Anterior cingulate cortex (tissue), 58 donors: Measurements from ENCODE around the gene AGPS.
A peak's percentile ranks its signal among the peaks of the same experiment; 100 is the strongest.

ENCODE experiments used
- DNase-seq, 58 donors: peaks; one replicate each; lab custom pipeline; 2025; lab: John Stamatoyannopoulos, UW

Gene AGPS

DNA sequence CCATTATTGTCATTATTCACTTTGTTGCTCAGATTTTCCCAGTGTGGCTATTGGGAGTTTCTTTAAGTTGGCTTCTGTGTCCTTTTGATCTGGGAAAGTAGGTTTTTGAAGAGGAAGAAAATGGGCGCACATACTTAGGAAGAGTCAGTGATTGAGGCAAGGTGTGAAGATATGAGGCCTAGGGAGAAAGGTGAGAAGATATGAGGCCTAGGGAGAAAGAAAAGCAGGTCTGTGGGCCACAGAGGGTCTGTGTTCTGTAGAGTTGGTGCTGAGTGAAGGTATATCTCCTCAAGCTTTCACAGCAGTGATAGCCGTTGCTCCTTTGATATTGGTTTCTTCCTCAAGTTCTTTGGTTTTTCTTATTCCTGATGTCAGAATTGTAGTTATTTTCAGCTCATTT, 126.2 kb downstream of the AGPS start:
- no peak for DNase-seq

DNA sequence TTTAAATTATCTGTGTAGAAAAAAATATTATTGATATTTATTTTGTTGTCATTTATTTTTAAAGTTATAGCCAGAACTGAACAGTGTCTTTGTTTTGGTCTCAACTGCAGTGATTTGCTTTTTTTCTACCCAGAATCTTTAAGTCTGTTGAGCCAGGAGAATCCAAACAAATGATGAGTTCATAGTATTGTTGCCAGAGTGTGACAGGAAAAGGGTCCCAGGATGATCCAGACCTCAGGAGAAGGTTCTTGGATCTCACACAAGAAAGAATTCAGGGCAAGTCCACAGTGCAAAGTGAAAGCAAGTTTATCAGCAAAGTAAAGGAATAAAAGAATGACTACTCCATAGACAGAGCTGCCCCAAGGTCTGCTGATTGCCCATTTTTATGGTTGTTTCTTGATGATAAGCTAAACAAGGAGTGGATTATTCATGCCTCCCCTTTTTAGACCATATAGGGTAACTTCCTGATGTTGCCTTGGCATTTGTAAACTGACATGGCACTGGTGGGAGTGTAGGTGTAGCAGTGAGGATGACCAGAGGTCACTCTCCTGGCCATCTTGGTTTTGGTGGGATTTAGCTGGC, 127.1 kb downstream of the AGPS start:
- DNase-seq: no peak

DNA sequence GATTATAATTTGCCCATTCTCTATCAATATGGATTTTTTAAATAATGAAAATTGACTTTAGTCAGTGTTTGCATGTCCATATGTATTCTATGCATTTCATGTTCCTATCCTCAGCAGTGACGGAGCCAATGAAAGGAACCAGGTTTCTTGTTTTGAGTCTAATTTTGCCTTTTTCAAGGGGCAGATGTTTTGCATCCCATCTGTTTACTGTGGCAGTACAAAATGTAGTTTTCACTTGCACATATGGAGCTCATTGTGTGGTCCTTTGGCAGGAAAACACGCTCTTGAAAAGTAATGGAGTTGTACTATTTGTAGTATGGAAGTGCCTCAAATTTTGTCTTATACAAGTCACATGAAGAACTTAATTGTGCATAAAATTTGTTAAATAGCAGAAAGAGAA, 127.8 kb downstream of the AGPS start:
- peak in 1 of 58 donors; percentile 19 for DNase-seq

DNA sequence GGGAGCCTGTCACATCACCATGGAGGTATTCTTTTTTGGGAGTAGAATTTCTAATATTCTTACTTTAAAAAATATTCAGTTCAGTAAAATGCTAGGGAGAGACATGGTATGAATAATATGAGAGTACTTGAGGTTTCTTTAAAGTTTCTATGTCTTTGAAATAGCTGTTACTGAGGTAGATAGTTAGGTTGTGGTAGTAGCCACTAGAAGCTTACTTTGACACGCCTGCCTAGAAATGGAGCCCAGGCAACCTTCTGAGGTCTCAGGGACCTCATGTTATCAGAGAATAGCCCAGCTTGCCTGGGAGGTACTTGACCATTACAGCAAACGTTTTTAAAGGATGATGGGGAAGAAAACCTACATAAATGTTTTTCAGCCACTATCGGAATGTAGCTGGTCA, 131.2 kb downstream of the AGPS start:
- no peak for DNase-seq

DNA sequence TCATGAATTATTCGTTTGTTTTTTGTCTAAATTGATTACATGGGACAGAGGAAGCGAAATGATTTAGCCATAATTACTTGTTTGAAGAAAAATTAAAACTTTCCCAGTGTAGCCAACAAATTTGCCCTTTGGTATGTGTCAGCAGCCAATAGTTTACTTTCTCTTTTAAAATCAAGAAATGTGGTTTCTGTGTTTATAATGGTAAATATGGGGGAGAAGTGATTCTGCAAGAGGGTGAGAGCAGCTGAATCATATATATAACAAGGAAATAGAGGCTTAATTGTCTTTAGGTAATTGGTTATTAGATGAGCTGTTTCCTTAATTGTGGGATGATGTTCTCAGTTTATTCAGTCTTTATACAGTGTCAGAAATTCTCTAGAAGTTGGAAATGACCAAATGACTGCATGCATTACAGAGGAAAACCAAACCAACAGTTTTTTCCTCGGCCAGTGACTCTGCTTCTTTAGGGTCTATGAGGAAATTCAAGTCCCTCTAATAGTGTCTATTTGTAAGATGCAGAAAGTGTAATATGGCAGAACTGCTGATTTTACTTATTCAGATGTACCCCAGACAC, 132.9 kb downstream of the AGPS start:
- no peak for DNase-seq

DNA sequence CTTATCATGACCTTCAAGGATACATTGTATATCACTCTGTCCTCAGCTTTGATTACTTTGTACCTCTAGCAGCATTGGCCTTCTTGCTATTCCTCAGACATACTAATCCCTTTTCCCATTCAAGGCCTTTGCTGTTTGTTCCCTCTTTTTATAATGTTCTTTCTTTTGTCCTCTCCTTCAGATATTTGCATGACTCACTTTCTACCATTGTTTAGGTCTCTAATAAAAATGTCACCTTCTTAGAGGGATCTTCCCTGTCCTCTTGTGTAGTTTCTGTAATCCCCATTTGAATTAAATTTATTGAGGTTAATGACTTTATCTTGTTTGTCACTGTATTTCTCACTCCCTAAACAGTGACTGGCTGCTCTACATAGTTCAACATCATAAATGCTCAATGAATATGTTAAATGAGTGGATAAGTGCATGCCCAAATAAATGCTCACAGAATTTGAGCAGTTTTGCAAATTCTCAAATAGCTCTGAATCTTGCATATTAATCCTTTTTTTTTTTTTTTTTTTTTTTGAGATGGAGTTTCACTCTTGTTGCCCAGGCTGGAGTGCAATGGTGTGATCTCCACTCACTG, 135.9 kb downstream of the AGPS start:
- no peak for DNase-seq

DNA sequence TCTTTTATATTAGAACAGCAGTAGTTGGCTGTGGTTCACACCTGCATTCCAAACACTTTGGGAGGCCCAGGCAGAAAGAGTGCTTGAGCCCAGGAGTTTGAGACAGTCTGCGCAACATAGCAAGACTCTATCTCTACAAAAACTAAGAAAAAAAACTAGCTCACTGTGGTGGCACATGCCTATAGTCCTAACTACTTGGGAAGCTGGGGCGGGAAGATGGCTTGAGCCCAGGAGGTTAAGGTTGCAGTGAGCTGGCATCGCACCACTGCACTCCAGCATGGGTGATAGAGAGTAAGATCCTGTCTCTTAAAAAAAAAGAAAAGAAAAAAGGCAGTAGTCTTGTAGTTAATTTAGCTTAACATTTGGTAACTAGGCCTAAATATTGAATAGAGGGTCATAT, 136.6 kb downstream of the AGPS start:
- no peak for DNase-seq

DNA sequence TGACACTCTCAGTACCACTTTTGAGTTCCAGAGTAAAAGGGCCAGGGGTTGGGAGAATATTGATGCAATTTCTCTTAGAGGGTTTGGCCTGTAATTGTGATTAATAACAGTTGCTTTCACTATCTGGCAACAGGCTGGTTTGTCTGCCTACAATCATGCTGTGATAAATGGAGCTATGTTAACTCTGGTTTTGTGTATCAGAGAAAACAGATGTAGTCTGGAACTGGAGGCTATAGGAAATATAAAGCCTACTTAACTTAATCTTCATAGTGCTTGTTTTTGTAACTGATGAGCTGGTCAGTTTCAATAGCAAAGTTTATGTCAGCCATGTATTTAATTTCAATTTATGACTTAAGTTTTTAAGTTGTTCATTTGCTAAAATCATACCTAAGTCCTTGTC, 138.0 kb downstream of the AGPS start:
- DNase-seq: no peak

DNA sequence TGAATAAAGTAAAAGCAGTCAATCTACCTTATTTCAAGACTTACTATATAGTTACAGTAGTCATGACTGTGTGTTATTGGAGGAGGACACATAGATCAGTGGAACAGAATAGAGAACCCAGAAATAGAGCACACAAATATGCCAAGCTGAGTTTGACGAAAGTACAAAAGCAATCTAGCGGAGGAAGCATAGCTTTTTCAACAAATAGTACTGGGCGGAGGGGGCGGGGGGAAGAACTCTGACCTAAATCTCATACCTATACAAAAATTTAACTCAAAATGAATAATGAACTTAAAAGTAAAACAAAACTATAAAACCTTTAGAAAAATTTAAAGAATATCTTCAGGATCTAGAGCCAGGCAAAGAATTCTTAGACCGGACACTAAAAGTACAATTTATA, 139.1 kb downstream of the AGPS start:
- no peak for DNase-seq

DNA sequence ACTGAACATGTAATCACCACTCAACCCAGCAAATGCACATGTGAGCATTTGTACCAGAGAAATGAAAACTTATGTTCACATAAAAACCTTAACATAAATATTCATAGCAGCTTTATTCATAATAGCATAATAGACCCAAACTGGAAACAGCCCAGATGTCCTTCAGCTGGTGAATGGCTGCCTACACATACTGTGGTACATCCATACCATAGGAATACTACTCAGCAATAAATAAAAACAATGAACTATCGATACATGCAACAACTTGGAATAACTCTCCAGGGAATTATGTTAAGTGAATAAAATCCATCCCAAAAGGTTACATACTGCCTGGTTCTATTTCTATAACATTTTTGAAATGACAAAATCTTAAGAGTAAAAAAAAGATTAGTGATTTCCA, 140.0 kb downstream of the AGPS start:
- DNase-seq: no peak

DNA sequence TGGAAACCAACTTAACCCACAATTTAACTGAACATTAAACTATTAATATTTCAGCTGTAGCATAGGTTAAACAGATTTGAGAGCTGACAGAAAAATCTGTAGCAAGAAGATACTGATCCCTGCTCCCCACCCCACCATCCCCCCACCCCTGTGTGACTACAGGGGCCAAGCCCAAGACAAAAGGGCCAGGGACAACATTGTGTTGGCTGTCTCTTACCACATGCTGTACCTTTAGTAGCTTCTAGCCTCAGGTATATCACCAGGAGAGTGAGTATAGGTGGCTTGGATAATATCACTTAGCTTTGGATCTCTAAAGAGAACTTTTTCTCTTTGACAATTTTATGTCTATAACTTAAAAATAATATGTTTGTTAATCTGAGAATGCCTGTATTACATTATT, 140.7 kb downstream of the AGPS start:
- DNase-seq: no peak

DNA sequence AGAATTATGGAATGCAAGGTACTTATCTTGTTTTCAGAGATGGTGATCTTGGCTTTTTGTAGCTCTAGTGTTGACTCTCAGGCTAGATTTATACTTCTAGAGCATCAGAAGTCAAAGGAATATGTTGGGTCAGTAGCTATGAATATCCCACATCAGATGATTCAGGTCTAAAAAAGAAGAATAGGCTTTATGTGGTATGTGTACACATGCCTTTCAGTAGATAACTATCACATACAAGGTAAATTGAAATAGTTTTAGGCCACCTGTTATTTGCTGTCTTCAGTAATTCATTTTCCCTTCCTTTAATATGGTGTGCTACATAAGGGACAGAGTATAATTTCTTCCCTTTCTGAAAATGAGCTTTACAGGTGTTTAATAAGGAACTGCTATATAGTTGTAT, 142.4 kb downstream of the AGPS start:
- DNase-seq: no peak

DNA sequence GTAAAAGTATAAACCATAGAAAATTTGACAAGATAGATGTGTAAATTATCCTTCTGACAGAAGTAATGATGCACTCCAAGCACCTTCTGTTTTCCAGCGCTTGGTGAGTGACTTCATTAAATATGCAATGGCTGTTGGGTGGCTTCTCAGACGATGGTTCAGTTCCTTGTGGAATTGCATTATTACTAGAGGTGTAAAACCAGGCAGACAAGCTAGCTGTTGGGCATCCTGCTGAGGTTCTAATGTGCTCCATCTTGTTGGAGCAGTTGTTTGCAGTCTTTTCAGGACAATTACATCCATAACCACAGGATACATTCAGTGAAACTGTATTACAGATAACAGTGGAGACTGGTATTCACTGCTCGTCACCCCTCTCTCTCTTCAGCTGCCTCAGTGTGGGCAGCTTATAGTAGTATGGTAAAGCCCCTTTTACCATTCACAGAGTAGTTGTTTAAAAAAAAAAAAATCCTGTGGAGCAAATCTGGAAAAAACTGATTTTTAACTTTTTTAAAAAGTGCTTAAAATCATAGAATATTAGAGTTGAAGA, 143.5 kb downstream of the AGPS start:
- no peak for DNase-seq

DNA sequence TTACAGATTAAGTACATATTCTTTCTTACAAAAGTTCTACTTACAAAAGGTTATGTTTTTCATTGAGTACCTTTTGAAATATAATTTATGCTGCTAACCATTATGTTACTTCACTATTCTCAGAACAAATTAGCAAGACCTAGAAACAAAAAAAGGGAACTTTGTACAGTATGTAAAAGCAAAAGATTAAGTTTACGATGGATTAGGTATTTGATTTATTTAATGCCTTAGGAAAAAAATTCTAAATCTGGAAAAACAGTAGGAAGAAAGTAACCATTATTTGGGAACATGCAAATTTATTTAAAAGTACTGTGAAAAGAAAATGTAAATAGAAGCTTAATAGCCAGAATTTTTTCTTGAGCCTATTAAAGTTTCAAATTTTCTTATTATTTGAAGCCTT, 144.6 kb downstream of the AGPS start:
- DNase-seq: no peak

DNA sequence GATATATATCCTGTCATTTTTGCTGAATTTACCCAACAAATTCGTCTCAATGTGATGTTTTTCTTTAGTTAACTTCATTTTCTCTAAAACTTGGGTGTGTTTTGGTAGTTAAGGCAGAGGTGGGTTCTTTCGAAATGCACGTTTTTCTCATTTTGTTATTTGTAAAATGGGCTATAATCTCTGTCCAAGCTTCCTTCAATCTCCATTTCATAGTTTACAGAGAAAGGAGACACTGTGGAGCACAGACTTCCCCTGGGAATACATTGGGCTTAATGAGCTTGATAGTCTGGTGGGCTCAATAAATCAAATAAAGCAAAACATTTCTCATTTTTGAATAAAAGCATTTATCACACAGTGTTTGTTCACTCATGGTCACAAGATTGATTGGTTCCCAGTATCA, 145.1 kb downstream of the AGPS start:
- DNase-seq: no peak

DNA sequence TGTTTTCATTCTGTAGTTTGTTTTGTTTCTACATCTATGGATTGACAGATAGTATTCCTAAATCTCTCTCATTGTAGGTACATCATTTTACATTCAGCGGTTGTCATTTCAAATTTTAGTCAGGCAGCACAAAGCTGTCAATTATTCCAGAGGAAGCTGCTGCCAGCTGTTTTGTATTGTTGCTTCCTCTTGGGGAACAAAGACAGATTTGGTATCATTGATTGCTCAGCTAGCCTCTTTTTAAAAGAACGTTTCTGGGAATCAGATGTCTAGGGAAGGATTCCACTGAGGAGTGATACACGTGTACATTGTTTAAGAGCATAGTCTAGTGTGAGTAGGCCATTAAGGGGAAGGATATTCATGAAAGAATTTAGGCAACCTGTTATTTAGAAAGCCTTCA, 145.8 kb downstream of the AGPS start:
- no peak for DNase-seq

DNA sequence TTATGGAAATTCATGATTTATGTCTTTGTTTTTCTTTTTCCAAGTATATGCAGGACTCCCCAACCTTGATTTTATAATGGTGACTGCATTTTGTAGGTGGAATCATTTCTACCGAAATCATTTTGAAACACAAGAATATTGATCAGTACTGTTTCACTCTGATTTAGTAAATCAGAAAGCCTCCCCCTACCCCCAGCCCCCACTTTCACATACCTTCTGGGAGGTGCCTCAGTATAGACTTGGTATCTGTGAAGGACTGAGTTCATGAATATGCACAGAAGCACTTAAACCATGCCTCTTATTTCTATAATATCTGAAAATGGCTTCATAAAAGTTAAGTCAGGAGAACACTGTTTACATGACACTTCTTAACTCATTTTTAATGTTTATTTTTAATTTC, 147.7 kb downstream of the AGPS start:
- DNase-seq: no peak

DNA sequence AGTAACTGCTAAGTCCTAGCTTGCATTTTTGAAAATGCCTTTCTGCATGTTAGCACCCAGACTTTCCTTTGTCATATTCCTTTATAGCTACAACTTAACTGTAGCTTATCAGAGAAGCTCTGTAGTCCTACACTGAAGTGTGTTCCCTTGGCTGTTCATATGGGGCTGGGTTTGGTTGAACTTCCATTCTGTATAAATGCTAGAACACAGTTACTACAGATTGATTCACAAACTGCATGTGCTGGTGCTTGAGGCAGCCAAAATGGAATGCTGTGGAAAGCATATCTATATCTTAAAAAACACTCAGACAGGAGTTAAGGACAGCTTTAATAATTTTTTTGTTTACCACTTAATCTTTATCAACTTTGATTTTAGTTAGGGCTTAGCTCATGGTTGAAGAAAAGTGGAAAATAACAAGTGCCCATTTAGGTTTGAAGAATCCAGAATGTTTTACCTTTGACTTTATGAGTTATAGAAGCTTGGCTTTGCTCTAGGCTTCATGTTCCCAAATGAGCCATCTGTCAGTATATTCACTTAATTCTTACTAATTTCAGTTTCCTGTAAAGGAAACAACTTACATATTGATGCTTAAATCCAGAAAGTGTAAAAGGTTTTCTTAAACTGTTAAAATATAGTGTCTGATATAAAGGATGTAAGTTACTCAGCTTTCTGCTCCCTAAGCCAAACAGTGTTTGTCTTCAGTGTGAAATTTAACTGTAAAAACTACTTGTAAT, 148.9 kb downstream of the AGPS start:
- DNase-seq: no peak

DNA sequence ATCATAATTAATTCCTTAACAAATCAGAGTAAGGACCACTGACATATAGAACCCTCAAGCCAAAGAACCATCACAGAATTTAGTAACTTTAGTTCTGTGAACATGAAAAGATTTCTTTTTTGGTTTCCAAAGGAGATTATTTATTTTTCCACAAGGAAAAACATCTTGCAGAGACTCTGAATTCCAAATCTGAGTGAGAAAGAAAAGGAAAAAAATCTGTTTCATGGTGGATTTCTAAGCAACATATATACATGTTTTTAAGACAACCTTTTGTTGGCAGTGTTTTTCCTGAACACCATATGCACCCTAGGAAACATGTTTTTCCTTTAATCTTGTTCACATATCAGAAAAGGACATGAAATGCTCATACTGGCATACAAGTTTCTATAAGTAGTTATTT, 149.8 kb downstream of the AGPS start:
- DNase-seq: no peak

DNA sequence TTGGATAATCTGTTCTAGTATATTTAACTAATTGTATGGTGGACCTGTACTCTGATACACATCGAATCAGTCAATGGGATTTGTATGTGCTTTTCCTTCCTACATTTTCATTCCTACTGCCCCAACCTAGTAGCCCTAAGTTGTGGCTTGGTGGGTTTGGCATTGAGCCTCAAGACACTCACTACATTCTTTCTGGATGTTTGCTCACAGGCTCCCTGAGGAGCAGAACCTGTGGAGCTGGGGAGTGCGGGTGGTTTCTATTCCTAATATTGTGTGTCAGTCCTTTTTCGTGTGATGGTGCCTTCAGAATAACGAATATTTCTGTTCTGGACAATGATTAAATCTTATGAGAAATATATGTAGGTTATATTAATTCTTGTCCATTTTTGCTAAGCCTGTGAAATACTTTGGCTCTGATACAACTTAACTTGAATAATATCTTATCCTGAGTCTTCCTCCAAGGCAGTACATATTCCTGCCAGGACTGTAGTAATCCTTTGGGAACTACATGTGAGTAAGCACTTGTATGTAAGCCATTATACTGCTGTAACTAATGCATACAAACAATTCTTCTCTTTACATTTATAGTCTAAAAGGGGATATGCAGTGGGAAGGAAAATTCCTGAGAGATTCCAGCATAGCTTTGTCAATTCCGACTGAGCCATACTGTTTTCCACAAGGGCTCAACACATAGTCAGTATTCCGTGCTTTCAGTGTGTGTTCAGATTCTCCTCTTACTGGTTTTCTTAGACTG, 150.6 kb downstream of the AGPS start:
- DNase-seq: no peak

DNA sequence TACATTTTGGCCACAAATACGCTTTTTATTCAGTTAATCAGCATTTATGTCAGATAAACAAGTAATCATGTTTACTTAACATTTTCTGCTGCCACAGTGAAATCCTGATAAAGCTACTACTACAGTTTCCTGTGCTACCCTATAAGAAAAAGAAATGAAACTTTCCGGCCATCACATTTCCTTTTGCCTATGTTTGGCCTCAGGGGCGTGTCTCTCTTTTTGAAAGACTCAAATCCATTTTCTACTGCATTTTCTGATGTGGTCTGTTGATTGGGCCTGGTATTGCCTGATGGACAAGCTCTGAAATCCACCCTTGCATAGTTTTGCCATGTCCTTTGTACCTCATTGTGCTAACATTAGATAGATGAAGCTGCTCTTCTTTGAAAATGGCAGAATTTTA, 152.6 kb downstream of the AGPS start:
- DNase-seq: no peak
